GM23338 (cell line): ENCODE results near the gene BCCIP. TPM values are rescaled to one million over a fixed set of nuclear protein-coding genes. Genes with fewer than 3 reads are reported as not detected.

ENCODE experiments used
- ATAC-seq: fragments of 200-7000 bp; cut with Tn5 transposase; 3 replicates; pipeline ENCODE4 v1.9.1; 2020
- DNase-seq: peaks from one replicate; pipeline ENCODE4 v3.0.0-alpha.2; 2015; ENCODE audit warnings: low spot score
- H2AFZ ChIP-seq: fragments of 200-600 bp; sonication (generic); 2 replicates; pipeline ENCODE4 v1.8.0; 2016; ENCODE audit warnings: antibody characterized with exemption, mild to moderate bottlenecking, moderate library complexity
- H3F3A ChIP-seq: fragments of 200-600 bp; sonication (generic); replicated peaks from 2 replicates; pipeline ENCODE4 v1.8.0; 2017; ENCODE audit warnings: antibody characterized with exemption, mixed run types, low read depth
- H3K27ac ChIP-seq: fragments of 200-600 bp; sonication (generic); 2 replicates; pipeline ENCODE4 v1.6.1; 2016; ENCODE audit warnings: low read depth
- H3K27me3 ChIP-seq: fragments of 200-600 bp; sonication (generic); 2 replicates; pipeline ENCODE4 v1.8.0; 2016; ENCODE audit warnings: mild to moderate bottlenecking, mixed run types, moderate library complexity; ENCODE audit not compliant: insufficient read depth
- H3K36me3 ChIP-seq: fragments of 200-600 bp; sonication (generic); 2 replicates; pipeline ENCODE4 v1.8.0; 2016; ENCODE audit warnings: mild to moderate bottlenecking; ENCODE audit not compliant: insufficient read depth
- H3K4me1 ChIP-seq: fragments of 200-600 bp; sonication (generic); 2 replicates; pipeline ENCODE4 v1.8.0; 2016; ENCODE audit warnings: mild to moderate bottlenecking, moderate library complexity; ENCODE audit not compliant: insufficient read depth
- H3K4me2 ChIP-seq: fragments of 200-600 bp; sonication (generic); 2 replicates; pipeline ENCODE4 v1.7.1; 2017; ENCODE audit warnings: mixed run types
- H3K4me3 ChIP-seq: fragments of 200-600 bp; sonication (generic); 2 replicates; pipeline ENCODE4 v1.6.1; 2016; ENCODE audit warnings: mixed run types
- H3K79me2 ChIP-seq: fragments of 200-600 bp; sonication (generic); replicated peaks from 2 replicates; pipeline ENCODE4 v1.8.0; 2017; ENCODE audit warnings: mild to moderate bottlenecking; ENCODE audit not compliant: insufficient read depth
- H3K9me2 ChIP-seq: fragments of 200-600 bp; sonication (generic); 2 replicates; pipeline ENCODE4 v1.8.0; 2017; ENCODE audit not compliant: insufficient read depth
- H4K20me1 ChIP-seq: fragments of 200-600 bp; sonication (generic); replicated peaks from 2 replicates; pipeline ENCODE4 v1.8.0; 2017; ENCODE audit warnings: mild to moderate bottlenecking; ENCODE audit not compliant: insufficient read depth
- H3K27ac Mint-ChIP-seq: 2 replicates; pipeline ENCODE4 v1.8.0; 2020; ENCODE audit warnings: inconsistent platforms, mild to moderate bottlenecking, moderate library complexity, mixed read lengths
- H3K27me3 Mint-ChIP-seq: 3 replicates; pipeline ENCODE4 v1.8.0; 2022; ENCODE audit warnings: low read depth, mild to moderate bottlenecking, moderate library complexity, mixed read lengths, inconsistent platforms; ENCODE audit not compliant: insufficient read depth, poor library complexity
- H3K36me3 Mint-ChIP-seq: 3 replicates; pipeline ENCODE4 v1.8.0; 2021; ENCODE audit warnings: low read depth, mild to moderate bottlenecking, inconsistent platforms, moderate library complexity, mixed read lengths
- H3K4me1 Mint-ChIP-seq: 3 replicates; pipeline ENCODE4 v1.8.0; 2020; ENCODE audit warnings: mild to moderate bottlenecking, inconsistent platforms, mixed read lengths
- H3K4me3 Mint-ChIP-seq: 3 replicates; pipeline ENCODE4 v1.8.0; 2021; ENCODE audit warnings: moderate library complexity, mild to moderate bottlenecking, inconsistent platforms, mixed read lengths
- H3K9me3 Mint-ChIP-seq: 3 replicates; pipeline ENCODE4 v1.8.0; 2020; ENCODE audit warnings: moderate library complexity, mild to moderate bottlenecking, inconsistent platforms, mixed read lengths
- CREB1 ChIP-seq: fragments of 250-450 bp; sonication (Bioruptor Pico); IDR thresholded peaks from 2 replicates; pipeline ENCODE4 v1.5.0; 2020; ENCODE audit warnings: low read depth, mild to moderate bottlenecking, moderate library complexity
- CTCF ChIP-seq, 2 experiments: fragments of 200-600 bp in 1 of 2; sonication (generic) in 1 of 2; conservative IDR thresholded peaks; 2 replicates each; pipeline versions ENCODE4 v1.5.1 to v1.6.1; 2016 to 2017; ENCODE audit warnings: antibody characterized with exemption in 2 of 2, low read depth in 2 of 2, mild to moderate bottlenecking in 2 of 2, moderate library complexity in 1 of 2
- ETS1 ChIP-seq: IDR thresholded peaks from 2 replicates; pipeline ENCODE4 v1.6.1; 2016; ENCODE audit warnings: antibody characterized with exemption
- EZH2 ChIP-seq: fragments of 200-600 bp; sonication (generic); IDR thresholded peaks from one replicate; pipeline ENCODE4 v1.8.0; 2017; ENCODE audit warnings: antibody characterized with exemption, mild to moderate bottlenecking, low read depth; ENCODE audit not compliant: unreplicated experiment
- EZH2phosphoT487 ChIP-seq: fragments of 200-600 bp; sonication (generic); IDR thresholded peaks from one replicate; pipeline ENCODE4 v1.8.1; 2018; ENCODE audit warnings: antibody characterized with exemption; ENCODE audit not compliant: unreplicated experiment
- JUNB ChIP-seq: IDR thresholded peaks from one replicate; pipeline ENCODE4 v1.6.1; 2016; ENCODE audit warnings: antibody characterized with exemption; ENCODE audit not compliant: unreplicated experiment
- NANOG ChIP-seq: IDR thresholded peaks from 2 replicates; pipeline ENCODE4 v1.6.1; 2016; ENCODE audit warnings: antibody characterized with exemption, borderline replicate concordance
- POLR2AphosphoS5 ChIP-seq: IDR thresholded peaks from 2 replicates; pipeline ENCODE4 v1.6.1; 2016; ENCODE audit warnings: antibody characterized with exemption, low read depth
- REST ChIP-seq: IDR thresholded peaks from one replicate; pipeline ENCODE4 v1.6.1; 2018; ENCODE audit warnings: antibody characterized with exemption; ENCODE audit not compliant: unreplicated experiment
- STAT1 ChIP-seq: IDR thresholded peaks from one replicate; pipeline ENCODE4 v1.6.1; 2016; ENCODE audit warnings: antibody characterized with exemption; ENCODE audit not compliant: unreplicated experiment
- ZNF114 ChIP-seq: fragments of 250-450 bp; sonication (Bioruptor Pico); IDR thresholded peaks from 2 replicates; pipeline ENCODE4 v1.5.0; 2020; ENCODE audit warnings: mild to moderate bottlenecking, moderate library complexity
- ZNF331 ChIP-seq: fragments of 250-450 bp; sonication (Bioruptor Pico); IDR thresholded peaks from 2 replicates; pipeline ENCODE4 v1.5.0; 2020; ENCODE audit warnings: low read depth, mild to moderate bottlenecking, moderate library complexity
- ZNF462 ChIP-seq: fragments of 250-450 bp; sonication (Bioruptor Pico); IDR thresholded peaks from 2 replicates; pipeline ENCODE4 v1.5.0; 2020; ENCODE audit warnings: mild to moderate bottlenecking, moderate library complexity
- polyA plus RNA-seq: library from polyadenylated mRNA; unstranded; fragments of >200 nt; fragmentation: Nextera tagmentation; extraction: Ambion mirVana; gene quantifications from 2 replicates; pipeline ENCODE4 v1.2.1, GENCODE V29; 2016
- total RNA-seq: library from RNA; depleted of rRNA; stranded (reverse); fragments of >200 nt; shearing (Covaris generic); gene quantifications from 2 replicates; pipeline ENCODE4 v1.2.3, GENCODE V29; 2014

The BCCIP gene
- total and polyA plus RNA-seq, 2 experiments from 2014 or later, result 98.6 to 214 TPM

GRCh38 chr10:125846894-125847293 lies 23.5 kb downstream of the BCCIP start:
- TF ChIP-seq NANOG, result no peak
- no peak for TF ChIP-seq EZH2
- TF ChIP-seq ZNF462 (CRISPR knock-in tag), result no peak
- no peak for TF ChIP-seq STAT1
- no peak for TF ChIP-seq ETS1
- TF ChIP-seq CTCF (conservative IDR thresholded peaks at IDR 0.05; ENCODE audit: low read depth in 2 of 2), result no peak
- TF ChIP-seq ZNF114, result no peak
- no peak for TF ChIP-seq JUNB
- no peak for TF ChIP-seq CREB1 (CRISPR knock-in tag)
- TF ChIP-seq EZH2phosphoT487, result no peak
- TF ChIP-seq ZNF331 (CRISPR knock-in tag), result no peak
- TF ChIP-seq POLR2AphosphoS5, result no peak
- TF ChIP-seq REST, result no peak
- no peaks in the 10 kb centered on the region for H3K27me3 ChIP-seq
- peaks cover 2% of the 10 kb centered on the region; the same call in 2 of the 3 replicates for H3K9me3 Mint-ChIP-seq

More at GRCh38 chr10:125846894-125847293, 23.5 kb downstream of the BCCIP start:
- no peaks in the 10 kb centered on the region for H3K4me1 Mint-ChIP-seq
- no peaks in the 10 kb centered on the region; the same call in 1 of the 2 replicates for H3K36me3 ChIP-seq
- peaks cover 5% of the 10 kb centered on the region for H3K27me3 Mint-ChIP-seq
- no peaks in the 10 kb centered on the region for H3K9me2 ChIP-seq
- no peak overlapping the region for H3K4me2 ChIP-seq
- H2AFZ ChIP-seq, result no peak overlapping the region
- no peak for DNase-seq
- H3K27ac ChIP-seq, result no peak overlapping the region
- no peak for ATAC-seq
- H3K27ac Mint-ChIP-seq, result no peak overlapping the region
- H3K36me3 Mint-ChIP-seq, result peaks cover 27% of the 10 kb centered on the region
- H3K79me2 ChIP-seq, result no peaks in the 10 kb centered on the region
- no peaks in the 10 kb centered on the region; the same call in 1 of the 2 replicates for H4K20me1 ChIP-seq
- H3K4me3 ChIP-seq, result no peak overlapping the region
- no peaks in the 10 kb centered on the region for H3F3A ChIP-seq
- H3K4me3 Mint-ChIP-seq, result no peak overlapping the region
- no peaks in the 10 kb centered on the region for H3K4me1 ChIP-seq
